GM12874 (cell line): Measurements from ENCODE around the gene KRTAP10-12.

Experiments used
- TF ChIP-seq, protein P1 (sequence below): IDR thresholded peaks from 2 replicates; pipeline ENCODE4 v1.5.1; 2011; ENCODE audit warnings: low read depth, mild to moderate bottlenecking, control low read depth, low read length, moderate library complexity; ENCODE audit not compliant: insufficient read depth

Gene KRTAP10-12

DNA sequence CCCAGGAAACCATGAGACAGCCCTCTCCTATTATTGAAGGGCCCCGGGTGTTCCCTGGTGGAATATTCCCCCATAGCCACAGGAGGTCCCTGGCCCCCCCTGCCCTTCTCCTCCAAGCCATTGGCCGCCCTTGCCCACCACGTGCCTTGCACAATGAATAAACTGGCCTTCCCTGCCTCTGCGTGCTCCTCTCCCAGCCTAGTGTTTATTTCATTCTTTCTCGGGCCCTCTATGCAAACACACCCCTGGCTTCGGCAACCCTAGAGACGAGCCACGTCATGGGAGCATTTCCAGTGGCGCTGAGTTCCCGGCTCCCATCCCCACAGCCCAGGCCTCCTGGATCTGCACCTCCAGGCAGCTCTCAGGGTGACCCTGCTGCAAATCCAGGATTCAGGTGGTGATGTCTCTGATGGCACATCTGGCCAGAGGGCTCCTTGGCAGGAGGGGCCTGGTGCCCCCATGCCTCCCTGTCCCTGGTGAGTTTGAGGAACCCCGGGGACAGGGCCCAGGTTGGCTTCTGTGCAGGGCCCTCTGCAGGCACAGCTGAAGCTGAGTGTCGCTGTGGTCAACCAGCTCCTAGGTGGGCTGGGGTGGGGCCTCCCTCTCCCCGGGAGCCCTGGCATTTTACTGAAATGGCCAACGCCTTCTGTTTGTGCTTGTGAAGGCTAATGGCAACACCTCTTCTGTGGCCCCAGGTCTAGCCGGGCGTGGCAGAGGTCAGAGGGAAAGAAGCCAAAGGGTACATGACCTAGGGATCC lies 6.2 kb downstream of the KRTAP10-12 start:
- TF ChIP-seq, protein P1, sequence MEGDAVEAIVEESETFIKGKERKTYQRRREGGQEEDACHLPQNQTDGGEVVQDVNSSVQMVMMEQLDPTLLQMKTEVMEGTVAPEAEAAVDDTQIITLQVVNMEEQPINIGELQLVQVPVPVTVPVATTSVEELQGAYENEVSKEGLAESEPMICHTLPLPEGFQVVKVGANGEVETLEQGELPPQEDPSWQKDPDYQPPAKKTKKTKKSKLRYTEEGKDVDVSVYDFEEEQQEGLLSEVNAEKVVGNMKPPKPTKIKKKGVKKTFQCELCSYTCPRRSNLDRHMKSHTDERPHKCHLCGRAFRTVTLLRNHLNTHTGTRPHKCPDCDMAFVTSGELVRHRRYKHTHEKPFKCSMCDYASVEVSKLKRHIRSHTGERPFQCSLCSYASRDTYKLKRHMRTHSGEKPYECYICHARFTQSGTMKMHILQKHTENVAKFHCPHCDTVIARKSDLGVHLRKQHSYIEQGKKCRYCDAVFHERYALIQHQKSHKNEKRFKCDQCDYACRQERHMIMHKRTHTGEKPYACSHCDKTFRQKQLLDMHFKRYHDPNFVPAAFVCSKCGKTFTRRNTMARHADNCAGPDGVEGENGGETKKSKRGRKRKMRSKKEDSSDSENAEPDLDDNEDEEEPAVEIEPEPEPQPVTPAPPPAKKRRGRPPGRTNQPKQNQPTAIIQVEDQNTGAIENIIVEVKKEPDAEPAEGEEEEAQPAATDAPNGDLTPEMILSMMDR = no peak

DNA sequence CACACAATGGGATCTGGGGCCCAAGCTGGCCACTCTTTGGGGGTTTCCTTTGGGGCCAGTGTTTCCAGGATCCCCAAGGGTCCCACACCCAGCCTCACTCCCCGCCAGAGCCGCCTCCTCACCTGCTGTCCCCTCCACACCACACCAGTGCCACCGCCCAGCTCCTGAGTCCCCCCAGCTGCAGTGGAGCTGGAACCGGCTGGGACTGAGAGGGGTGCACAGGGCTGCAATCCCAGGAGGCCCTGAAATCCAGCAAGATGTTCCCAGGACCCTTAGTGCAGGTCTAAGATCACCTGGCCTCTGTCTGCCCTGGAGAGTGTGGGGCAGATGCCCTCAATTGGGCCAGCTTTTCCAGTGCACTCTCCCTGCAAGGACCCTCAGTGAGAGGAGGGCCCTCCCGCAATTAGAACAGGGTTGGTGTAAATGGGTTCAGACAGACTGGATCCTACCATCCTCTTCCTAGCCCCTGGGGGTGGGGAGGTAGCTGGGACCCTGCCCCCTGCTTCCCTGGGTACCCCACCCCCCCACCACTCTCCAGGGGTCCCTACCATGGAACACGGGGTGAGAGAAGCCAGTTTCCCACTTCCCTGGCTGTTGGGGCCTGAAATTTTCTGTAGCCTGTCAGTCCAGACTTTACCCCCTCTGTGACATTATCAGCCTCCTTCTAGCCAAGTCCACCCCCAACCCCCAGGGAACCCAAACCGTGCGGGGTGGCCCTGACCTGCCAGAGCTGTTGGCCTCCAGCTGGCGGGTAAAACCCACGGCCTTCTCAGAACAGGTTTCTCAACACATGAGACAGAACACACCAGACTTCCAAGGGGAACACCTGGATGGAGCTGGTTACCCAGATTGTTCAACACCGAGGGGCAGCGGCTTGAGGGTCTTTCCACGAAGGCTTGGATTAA lies 7.0 kb downstream of the KRTAP10-12 start:
- TF ChIP-seq, protein P1 = no peak

DNA sequence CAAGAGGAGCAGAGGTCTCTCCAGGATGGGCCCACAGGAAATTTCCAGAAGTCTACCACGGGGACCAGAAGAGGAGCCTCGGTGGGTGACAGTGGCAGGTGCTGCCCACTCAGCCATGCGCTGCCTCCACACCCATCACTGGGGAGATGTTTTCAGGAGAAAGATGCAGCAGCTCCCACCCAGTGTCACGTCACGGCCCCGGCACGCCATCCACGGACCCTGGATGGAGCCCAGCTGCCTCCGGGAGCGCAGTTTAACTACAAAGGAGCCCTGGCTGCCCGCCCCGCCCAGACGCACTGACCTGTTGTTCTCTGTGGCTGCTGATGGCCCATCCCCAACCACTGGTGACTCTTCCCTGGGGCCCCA lies 7.6 kb downstream of the KRTAP10-12 start:
- TF ChIP-seq, protein P1 = no peak

DNA sequence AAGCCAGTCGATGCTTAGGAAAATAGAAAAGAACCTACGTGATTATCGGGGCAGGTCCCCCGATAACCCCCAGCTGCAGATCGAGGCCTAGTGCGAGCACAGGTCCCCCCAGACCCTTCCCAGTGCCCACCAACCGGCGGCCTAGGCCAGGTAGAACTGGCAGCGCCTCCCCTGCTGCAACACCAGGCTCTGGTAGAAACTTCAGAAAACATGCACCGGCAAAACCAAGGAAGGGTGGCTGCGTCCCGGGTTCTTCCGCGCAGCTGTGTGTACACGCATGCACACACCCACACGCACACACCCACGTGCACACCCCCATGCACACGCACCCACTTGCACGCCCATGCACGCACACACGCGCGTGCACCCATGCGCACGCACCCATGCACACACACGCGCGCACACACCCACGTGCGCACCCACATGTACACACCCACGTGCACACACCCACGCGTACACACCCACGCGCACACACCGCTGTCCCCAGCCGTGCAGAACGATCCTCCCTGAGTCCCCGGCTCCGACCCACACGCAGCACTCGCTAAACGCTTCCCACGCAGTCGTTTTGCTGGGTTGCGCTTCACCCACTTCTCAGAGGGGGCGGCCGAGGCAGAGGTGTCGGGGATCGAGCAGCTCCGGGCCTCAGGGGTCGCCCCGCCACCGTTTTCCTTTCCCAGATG lies 9.2 kb downstream of the KRTAP10-12 start:
- TF ChIP-seq, protein P1 = no peak

DNA sequence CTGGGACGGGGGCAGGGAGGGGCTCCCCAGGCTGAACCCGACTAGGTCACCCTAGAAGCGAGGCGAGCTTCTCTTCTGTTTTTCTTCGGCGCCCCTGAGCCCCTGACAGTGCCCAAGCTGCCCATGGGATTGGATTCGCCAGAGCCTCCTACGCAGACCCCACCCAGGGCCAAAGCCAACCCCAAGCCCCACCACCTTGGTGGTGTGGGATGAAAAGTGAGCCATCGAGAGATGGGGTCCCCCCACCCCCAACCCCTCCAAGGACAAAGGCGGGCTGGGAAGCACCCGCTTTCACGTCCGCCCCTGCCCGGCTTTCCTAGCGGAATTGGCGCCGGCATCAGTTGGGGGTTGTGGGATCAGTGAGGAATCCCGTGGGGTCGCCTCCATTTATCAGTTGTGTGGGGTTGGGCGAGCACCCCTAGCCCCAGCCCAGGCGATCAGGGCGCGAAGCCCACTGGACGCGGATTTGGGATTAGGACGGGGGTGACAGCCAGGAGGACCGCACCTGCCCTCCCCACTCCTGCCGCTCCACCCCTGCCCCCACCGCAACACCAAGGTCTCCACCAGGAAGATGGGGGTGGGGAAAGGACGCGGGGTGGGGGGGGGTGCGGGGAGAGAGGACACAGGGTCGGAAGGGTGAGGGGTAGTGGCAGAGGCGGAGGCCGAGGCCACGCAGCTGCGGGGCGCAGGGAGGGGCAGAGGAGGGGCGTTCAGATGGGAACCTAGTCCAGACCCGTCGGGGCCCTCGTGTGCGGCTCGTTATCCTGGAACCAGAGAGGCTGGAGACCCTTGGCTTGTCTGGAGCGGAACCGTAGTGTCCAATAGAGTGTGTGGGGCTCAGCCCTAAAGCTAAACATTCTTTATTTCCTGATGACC lies 10.0 kb downstream of the KRTAP10-12 start:
- TF ChIP-seq, protein P1 = no peak

DNA sequence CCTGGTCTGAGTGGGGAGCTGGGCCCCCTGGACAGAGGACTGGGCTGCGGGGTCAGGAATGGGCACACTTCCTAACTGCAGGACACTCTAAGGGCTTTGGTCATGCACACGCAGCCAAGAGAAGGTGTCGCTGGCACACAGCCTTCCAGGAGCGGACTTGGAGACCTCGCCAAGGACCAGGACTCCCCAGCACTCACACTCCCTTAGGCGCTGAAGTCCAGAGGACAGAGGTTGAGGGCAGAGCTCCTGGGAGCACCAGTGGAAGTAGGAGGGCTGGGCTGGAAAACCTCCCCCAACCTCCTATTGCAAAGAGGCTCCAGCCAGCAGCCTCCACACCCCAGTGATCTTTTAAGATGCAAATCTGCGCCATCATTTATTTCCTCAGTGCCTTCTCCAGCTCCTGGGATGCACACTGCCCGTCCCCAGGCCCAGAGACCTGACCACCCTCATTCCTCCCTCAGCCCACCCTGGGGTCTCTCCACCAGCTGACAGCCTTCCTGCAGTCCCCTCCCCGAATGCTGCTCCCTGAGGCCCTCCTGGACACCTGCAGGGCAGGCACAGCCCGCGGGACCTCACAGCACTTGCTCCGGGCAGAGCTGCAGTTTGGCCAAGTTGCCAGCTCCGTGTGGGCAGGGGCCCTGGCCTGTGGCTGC lies 11.4 kb downstream of the KRTAP10-12 start:
- TF ChIP-seq, protein P1 = no peak
